Ishikawa (cell line): ENCODE data around the gene ANXA6.

Source experiments
- CEBPB ChIP-seq: IDR thresholded peaks from 2 replicates; pipeline ENCODE4 v1.6.1; 2012
- CREB1 ChIP-seq: IDR thresholded peaks from 2 replicates; pipeline ENCODE4 v1.6.1; 2012; ENCODE audit warnings: low read depth
- EGR1 ChIP-seq: IDR thresholded peaks from 2 replicates; pipeline ENCODE4 v1.6.1; 2012
- EP300 ChIP-seq: IDR thresholded peaks from 2 replicates; pipeline ENCODE4 v1.6.1; 2012; ENCODE audit warnings: borderline replicate concordance
- FOXM1 ChIP-seq: IDR thresholded peaks from 2 replicates; pipeline ENCODE4 v1.6.1; 2012; ENCODE audit warnings: low read depth, borderline replicate concordance
- MAX ChIP-seq: IDR thresholded peaks from 2 replicates; pipeline ENCODE4 v1.6.1; 2012
- NFIC ChIP-seq: IDR thresholded peaks from 2 replicates; pipeline ENCODE4 v1.6.1; 2012
- RAD21 ChIP-seq: IDR thresholded peaks from 2 replicates; pipeline ENCODE4 v1.6.1; 2012; ENCODE audit warnings: low read depth
- TAF1 ChIP-seq: IDR thresholded peaks from 2 replicates; pipeline ENCODE4 v1.6.1; 2012; ENCODE audit warnings: low read depth, mild to moderate bottlenecking
- TCF12 ChIP-seq: IDR thresholded peaks from 2 replicates; pipeline ENCODE4 v1.6.1; 2012; ENCODE audit warnings: low read depth
- TEAD4 ChIP-seq: IDR thresholded peaks from 2 replicates; pipeline ENCODE4 v1.6.1; 2012
- YY1 ChIP-seq: IDR thresholded peaks from 2 replicates; pipeline ENCODE4 v1.6.1; 2012; ENCODE audit warnings: low read depth
- ZBTB7A ChIP-seq: IDR thresholded peaks from 2 replicates; pipeline ENCODE4 v1.6.1; 2012; ENCODE audit warnings: low read depth
- TF ChIP-seq, protein P1 (sequence below): IDR thresholded peaks from 2 replicates; pipeline ENCODE4 v1.6.1; 2012; ENCODE audit warnings: low read depth, mild to moderate bottlenecking
- TF ChIP-seq, protein P2 (sequence below): IDR thresholded peaks from 2 replicates; pipeline ENCODE4 v1.6.1; 2012

The ANXA6 gene

DNA sequence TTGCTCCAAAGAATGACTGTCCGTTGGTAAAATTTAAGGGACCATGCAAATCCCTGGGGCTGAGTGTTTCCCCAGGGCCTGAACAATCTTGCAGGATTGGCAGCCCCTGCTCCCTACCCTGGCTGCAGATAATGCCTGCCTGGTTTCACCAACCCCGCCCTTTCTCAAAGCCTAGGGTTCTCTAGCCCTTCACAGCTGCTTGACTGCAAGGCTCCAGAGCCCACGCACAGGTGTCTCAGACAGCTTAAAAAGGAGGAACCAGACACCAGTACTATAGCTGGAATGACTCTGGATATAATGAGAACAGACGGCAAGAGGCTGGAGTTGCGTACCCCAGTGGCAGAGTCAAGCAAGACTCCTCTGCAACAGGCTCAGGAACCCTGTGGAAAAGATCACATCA, 51.5 kb downstream of the ANXA6 start:
- TF ChIP-seq TAF1 (no peak), CEBPB (no peak), ZBTB7A (no peak), YY1 (no peak)

- TF ChIP-seq, protein P1, sequence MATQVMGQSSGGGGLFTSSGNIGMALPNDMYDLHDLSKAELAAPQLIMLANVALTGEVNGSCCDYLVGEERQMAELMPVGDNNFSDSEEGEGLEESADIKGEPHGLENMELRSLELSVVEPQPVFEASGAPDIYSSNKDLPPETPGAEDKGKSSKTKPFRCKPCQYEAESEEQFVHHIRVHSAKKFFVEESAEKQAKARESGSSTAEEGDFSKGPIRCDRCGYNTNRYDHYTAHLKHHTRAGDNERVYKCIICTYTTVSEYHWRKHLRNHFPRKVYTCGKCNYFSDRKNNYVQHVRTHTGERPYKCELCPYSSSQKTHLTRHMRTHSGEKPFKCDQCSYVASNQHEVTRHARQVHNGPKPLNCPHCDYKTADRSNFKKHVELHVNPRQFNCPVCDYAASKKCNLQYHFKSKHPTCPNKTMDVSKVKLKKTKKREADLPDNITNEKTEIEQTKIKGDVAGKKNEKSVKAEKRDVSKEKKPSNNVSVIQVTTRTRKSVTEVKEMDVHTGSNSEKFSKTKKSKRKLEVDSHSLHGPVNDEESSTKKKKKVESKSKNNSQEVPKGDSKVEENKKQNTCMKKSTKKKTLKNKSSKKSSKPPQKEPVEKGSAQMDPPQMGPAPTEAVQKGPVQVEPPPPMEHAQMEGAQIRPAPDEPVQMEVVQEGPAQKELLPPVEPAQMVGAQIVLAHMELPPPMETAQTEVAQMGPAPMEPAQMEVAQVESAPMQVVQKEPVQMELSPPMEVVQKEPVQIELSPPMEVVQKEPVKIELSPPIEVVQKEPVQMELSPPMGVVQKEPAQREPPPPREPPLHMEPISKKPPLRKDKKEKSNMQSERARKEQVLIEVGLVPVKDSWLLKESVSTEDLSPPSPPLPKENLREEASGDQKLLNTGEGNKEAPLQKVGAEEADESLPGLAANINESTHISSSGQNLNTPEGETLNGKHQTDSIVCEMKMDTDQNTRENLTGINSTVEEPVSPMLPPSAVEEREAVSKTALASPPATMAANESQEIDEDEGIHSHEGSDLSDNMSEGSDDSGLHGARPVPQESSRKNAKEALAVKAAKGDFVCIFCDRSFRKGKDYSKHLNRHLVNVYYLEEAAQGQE = no peak
- no peak for TF ChIP-seq RAD21
- TF ChIP-seq CREB1 = no peak
- TF ChIP-seq TEAD4 = no peak
- no peak for TF ChIP-seq YY1
- TF ChIP-seq FOXM1 = no peak
- TF ChIP-seq EP300 = no peak
- TF ChIP-seq MAX = no peak
- TF ChIP-seq, protein P2, sequence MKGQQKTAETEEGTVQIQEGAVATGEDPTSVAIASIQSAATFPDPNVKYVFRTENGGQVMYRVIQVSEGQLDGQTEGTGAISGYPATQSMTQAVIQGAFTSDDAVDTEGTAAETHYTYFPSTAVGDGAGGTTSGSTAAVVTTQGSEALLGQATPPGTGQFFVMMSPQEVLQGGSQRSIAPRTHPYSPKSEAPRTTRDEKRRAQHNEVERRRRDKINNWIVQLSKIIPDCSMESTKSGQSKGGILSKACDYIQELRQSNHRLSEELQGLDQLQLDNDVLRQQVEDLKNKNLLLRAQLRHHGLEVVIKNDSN = no peak
- no peak for TF ChIP-seq TAF1
- TF ChIP-seq NFIC = no peak
- TF ChIP-seq EGR1 = no peak
- TF ChIP-seq ZBTB7A = no peak
- no peak for TF ChIP-seq TCF12
- no peak for TF ChIP-seq CEBPB
Observed at GRCh38 chr5:151105561-151105960, 52.0 kb downstream of the ANXA6 start.

DNA sequence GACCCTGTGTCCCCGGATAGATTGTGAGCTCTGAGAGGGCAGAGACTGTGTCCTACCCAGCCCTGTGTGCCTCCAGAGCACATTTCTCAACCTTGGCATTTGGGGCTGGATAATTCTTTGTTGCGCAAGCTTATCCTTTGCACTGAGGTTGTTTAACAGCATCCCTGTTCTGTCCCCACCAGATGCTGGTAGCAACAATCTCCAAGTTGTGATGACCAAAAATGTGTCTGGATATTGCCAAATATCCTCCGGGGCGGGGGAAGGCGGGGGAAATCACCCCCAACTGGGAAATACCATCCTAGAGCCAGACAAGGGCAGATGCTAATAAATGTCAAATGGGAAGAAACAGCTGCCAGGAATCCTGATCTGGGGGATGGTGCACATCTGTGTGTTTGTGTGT, 52.8 kb downstream of the ANXA6 start:
- TF ChIP-seq NFIC (no peak), TCF12 (no peak), MAX (no peak), CEBPB (no peak), ZBTB7A (no peak), EP300 (no peak), EGR1 (no peak), FOXM1 (no peak), RAD21 (no peak), TEAD4 (no peak), CREB1 (no peak)
- TF ChIP-seq, protein P2 = no peak

GRCh38 chr5:151101746-151102145, 55.8 kb downstream of the ANXA6 start:
- TF ChIP-seq CREB1 = no peak
- TF ChIP-seq TCF12 = no peak
- no peak for TF ChIP-seq CEBPB
- no peak for TF ChIP-seq FOXM1

GRCh38 chr5:151101151-151101550, 56.4 kb downstream of the ANXA6 start:
- no peak for TF ChIP-seq TEAD4
- no peak for TF ChIP-seq FOXM1
- no peak for TF ChIP-seq NFIC
- no peak for TF ChIP-seq TCF12
- no peak for TF ChIP-seq CREB1
- TF ChIP-seq MAX = no peak
- TF ChIP-seq TAF1 = no peak
- TF ChIP-seq YY1 = no peak
- no peak for TF ChIP-seq ZBTB7A
- no peak for TF ChIP-seq EGR1
- TF ChIP-seq CEBPB = no peak
- TF ChIP-seq, protein P2 = no peak
- no peak for TF ChIP-seq RAD21
- TF ChIP-seq EP300 = no peak
- TF ChIP-seq, protein P1 = no peak

- TF ChIP-seq CEBPB (no peak), FOXM1 (no peak), TEAD4 (no peak), EGR1 (no peak), MAX (no peak), CREB1 (no peak), RAD21 (no peak), TCF12 (no peak), TAF1 (no peak), YY1 (no peak), ZBTB7A (no peak), EP300 (no peak), NFIC (no peak)
- TF ChIP-seq, protein P1 = no peak
Observed at GRCh38 chr5:151100681-151101080, 56.9 kb downstream of the ANXA6 start.
